Mesodermal cell (in vitro differentiated cells): ENCODE data around the gene OXT.

Experiments
- H3K27ac ChIP-seq: 2 replicates; pipeline ENCODE4 v1.7.0; 2013; ENCODE audit warnings: mild to moderate bottlenecking, low read depth, low read length, moderate library complexity; ENCODE audit not compliant: severe bottlenecking
- H3K36me3 ChIP-seq: 2 replicates; pipeline ENCODE4 v1.7.1; 2013; ENCODE audit warnings: mild to moderate bottlenecking, low read length, moderate library complexity; ENCODE audit not compliant: control insufficient read depth, insufficient read depth
- H3K4me1 ChIP-seq: one replicate; pipeline ENCODE4 v1.7.1; 2013; ENCODE audit warnings: mild to moderate bottlenecking, low read length; ENCODE audit not compliant: insufficient read depth, control insufficient read depth, poor library complexity, severe bottlenecking
- H3K4me3 ChIP-seq: 2 replicates; pipeline ENCODE4 v1.7.0; 2013; ENCODE audit warnings: low read length, control low read depth, mild to moderate bottlenecking; ENCODE audit not compliant: insufficient read depth, poor library complexity, severe bottlenecking; ENCODE audit errors: extremely low read depth
- H3K9me3 ChIP-seq: 2 replicates; pipeline ENCODE4 v1.7.1; 2013; ENCODE audit warnings: mild to moderate bottlenecking, low read length, moderate library complexity; ENCODE audit not compliant: control insufficient read depth
- WGBS, 2 experiments: methylation state at CpG; one replicate each; pipeline ENCODE4 v1.1.5; 2013; ENCODE audit warnings: missing lambda C conversion rate in 2 of 2; ENCODE audit not compliant: insufficient coverage in 2 of 2; 5-methylcytosine and 5-hydroxymethylcytosine counted together

OXT gene

DNA sequence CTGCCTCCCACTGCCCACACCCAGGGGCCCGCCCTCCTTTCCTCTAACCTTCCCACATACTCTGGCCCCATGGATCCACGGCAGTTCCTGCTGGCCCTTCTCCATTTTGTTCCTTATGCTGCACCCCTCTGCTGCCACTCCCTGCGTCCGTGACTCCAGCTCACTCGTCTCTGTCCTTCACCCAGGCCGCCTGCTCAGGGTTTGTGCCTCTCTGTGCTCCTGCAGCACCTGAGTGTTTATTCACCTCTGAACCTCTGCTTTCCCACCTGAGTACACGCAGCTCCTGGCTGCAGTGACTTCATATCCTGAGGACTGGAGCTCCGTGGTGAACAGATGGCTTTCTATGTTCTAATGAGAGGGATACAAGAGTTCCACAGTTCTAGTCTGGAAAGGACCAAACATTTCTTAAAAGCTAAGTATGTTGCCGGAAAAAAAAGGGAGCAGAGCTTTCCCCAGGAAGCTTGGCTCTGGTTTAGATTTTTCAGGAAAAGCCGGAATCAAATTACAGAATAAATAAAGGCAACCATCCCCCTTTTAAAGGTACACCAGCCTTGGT is 29.5 kb upstream of the OXT start:
- Histone ChIP-seq H3K9me3 (no peaks in the 10 kb centered on the region), H3K36me3 (peaks cover 36% of the 10 kb centered on the region)
- WGBS, 2 experiments: 85 to 87% methylated on average over 9 to 10 of the region's 10 CpGs

DNA sequence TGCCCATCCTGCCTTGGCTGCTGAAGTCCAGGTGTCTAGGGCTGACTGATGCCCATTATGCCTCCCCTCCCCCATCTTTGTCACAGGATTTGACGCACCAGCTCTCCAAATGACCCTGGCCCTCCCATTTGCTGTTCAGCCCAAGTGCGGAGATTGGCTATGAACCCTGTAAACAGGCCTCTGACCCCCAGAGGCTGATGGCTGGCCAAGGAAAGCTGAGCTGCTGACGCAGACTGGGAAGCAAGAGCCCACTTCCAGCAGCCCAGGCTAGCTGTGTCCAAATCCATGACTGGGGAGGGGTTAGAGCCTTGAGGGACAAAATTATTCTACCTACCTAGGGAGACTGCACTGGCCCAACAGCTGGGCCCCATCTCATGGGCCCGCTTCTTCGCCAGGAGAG is 28.8 kb upstream of the OXT start:
- 96 to 100% methylated on average over 3 to 4 of the region's 5 CpGs for WGBS, 2 experiments
- H3K4me1 ChIP-seq: no peaks in the 10 kb centered on the region
- H3K4me3 ChIP-seq: no peak overlapping the region
- H3K27ac ChIP-seq: no peak overlapping the region
- no peaks in the 10 kb centered on the region for H3K9me3 ChIP-seq
- H3K36me3 ChIP-seq: peaks cover 33% of the 10 kb centered on the region

More for the DNA sequence above, 29.5 kb upstream of the OXT start:
- H3K4me1 ChIP-seq: no peaks in the 10 kb centered on the region
- no peak overlapping the region for H3K4me3 ChIP-seq
- no peak overlapping the region for H3K27ac ChIP-seq

DNA sequence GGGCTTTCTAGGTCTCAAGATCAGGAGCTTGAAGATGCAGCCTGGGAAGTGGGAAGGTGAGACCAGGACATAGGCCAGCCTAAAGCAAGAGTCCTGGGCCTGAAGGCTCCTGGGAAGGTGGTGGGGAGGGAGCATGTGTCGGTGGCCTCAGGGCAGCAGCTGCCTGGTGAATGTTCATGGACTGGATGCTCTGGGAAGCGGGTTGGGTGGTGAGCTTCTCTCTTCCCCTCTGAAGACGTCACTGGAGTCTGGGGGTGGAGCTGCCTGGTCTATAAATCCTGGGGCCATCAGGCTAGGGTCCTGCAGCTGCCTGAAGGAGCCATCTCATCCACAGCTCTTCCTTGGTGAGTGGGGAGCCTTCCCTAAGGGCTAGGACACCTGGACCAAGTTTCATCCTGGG is 28.1 kb upstream of the OXT start, which contains the start of gene GNRH2:
Gene GNRH2, plus strand, starts transcription at position 301 of the 400 bp plus-strand sequence. CDS start 793 bp downstream, outside the sequence.
- 91 to 100% methylated on average over 2 to 3 of the region's 3 CpGs for WGBS, 2 experiments
- Histone ChIP-seq H3K27ac (no peak within 1 kb of the TSS), H3K9me3 (no peaks in the 10 kb centered on the region)

DNA sequence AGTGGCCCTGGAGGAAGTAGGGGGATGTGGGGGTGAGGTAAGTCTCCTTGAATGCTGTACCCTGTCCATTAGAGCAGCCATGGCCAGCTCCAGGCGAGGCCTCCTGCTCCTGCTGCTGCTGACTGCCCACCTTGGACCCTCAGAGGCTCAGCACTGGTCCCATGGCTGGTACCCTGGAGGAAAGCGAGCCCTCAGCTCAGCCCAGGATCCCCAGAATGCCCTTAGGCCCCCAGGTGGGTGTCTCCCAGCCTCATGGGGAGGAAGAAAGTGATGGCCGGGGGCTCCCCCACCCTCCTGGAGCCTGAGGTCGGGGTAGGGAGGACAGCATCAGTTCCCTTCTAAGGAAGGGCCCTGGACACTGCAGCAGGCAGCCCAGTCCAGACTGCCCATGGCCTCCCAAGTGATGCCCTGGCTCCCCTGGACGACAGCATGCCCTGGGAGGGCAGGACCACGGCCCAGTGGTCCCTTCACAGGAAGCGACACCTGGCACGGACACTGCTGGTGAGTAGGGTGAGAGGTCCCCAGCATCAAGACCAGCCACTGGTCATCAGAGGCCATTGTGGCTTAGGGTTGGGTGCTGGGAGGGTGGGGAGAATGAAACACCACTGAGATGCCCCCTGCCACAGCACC is 27.0 kb upstream of the OXT start:
- Histone ChIP-seq H3K36me3 (peaks cover 35% of the 10 kb centered on the region), H3K4me3 (no peak overlapping the region), H3K9me3 (no peaks in the 10 kb centered on the region), H3K27ac (no peak overlapping the region), H3K4me1 (no peaks in the 10 kb centered on the region)
- WGBS, 2 experiments: 80 to 96% methylated on average over 2 to 6 of the region's 8 CpGs

More for the DNA sequence above, 28.1 kb upstream of the OXT start, which contains the start of gene GNRH2:
- H3K36me3 ChIP-seq: peaks cover 35% of the 10 kb centered on the region
- no peak within 1 kb of the TSS for H3K4me3 ChIP-seq
- no peaks in the 10 kb centered on the region for H3K4me1 ChIP-seq

DNA sequence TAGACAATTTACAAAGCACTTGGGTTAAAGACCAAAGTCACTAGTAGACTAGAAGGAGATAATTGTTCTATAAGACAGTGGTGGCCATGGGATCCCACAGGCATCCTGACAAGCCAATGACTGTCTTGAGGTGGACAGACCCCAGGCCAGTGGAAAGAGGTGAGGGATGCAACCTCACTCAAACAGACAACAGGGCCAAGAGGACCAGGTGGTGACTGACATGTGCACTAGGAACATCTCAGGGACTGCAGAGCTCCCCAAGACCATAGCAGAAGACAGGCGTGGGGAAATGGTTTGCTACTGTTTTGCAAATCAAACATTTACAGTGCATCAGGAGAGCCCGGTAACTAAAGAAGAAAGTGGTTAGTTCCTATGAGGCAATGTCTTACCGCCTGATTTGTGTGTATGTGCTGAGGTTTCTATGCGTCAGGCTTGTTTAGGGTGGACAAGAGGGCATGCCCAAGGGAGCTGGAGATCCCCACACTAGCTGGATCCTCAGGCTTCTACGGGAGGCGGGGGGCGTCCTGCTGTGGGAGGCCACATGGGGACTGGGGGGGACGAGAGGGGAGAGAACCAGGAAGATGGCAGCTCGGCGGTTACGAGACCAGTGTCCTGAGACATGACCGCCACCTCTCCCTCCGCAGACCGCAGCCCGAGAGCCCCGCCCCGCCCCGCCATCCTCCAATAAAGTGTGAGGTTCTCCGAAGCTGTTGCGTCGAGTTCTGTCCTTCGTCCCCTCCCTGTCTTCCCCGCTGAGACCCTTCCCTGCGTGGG is 26.2 kb upstream of the OXT start:
- Histone ChIP-seq H3K4me1 (no peaks in the 10 kb centered on the region), H3K27ac (peak overlapping the region; percentile 74), H3K9me3 (no peaks in the 10 kb centered on the region), H3K36me3 (peaks cover 32% of the 10 kb centered on the region), H3K4me3 (peak overlapping the region; percentile 96)
- 9 to 14% methylated on average over 20 to 24 of the region's 24 CpGs for WGBS, 2 experiments

DNA sequence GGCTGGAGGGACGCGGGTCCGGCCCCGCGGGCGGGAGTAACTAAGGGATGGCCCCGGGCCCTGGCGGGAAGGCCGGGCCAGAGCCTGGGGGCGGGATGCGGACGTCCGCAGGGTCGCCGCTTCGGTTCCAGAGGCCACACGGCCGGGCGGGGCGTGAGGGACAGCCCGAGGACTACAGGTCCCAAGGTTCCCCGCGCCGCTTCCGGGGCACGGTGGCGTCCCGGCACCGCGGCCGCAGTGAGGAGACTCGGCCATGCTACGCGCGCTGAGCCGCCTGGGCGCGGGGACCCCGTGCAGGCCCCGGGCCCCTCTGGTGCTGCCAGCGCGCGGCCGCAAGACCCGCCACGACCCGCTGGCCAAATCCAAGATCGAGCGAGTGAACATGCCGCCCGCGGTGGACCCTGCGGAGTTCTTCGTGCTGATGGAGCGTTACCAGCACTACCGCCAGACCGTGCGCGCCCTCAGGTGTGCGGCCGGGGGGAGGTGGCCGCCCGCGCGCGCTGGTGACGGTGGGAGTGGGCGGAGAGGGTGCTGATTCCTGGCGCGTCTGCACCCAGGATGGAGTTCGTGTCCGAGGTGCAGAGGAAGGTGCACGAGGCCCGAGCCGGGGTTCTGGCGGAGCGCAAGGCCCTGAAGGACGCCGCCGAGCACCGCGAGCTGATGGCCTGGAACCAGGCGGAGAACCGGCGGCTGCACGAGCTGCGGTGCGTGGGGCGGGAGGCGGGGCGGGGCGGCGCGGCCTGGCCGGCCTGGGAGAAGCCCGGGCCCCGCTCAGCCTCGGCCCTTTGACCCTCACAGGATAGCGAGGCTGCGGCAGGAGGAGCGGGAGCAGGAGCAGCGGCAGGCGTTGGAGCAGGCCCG is 25.4 kb upstream of the OXT start, which contains the start of gene MRPS26:
Gene MRPS26, plus strand, starts transcription at position 237 of the 861 bp plus-strand sequence. Its CDS starts 17 bp downstream, at position 254.
- Histone ChIP-seq H3K36me3 (peaks cover 31% of the 10 kb centered on the region), H3K4me1 (no peaks in the 10 kb centered on the region), H3K4me3 (peak within 1 kb of the TSS; percentile 96), H3K27ac (peak within 1 kb of the TSS; percentile 74), H3K9me3 (no peaks in the 10 kb centered on the region)
- 0 to 1% methylated on average over 93 to 103 of the region's 104 CpGs for WGBS, 2 experiments

DNA sequence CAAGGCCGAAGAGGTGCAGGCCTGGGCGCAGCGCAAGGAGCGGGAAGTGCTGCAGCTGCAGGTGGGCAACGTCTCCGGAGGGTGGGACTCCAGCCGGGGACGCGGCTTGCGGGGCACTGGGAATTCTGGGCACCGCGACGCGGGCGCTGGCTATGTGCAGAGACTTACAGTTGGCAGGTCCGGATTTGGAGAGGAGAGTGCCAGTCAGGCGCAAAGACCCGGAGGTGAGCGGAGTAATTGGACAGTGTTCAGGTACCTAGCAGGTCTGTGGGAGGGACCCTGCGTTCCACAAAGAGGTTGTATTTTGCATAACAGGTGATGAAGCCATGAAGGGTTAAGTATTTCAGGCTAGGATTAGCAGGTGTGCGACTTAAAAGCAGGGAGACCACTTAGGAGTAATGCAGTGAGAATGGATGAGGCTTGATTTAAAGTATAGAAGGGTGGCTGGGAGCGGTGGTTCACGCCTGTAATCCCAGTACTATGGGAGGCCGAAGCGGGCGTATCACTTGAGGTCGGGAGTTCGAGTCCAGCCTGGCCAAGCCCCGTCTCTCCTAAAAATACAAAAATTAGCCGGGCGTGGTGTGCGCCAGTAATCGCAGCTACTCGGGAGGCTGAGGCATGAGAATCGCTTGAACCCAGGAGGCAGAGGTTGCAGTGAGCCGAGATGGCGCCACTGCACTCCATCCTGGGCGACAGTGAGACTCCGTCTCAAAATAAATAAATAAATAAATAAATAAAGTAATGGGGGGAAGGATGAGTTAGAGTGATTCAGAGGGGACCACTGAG is 24.6 kb upstream of the OXT start:
- Histone ChIP-seq H3K4me1 (no peaks in the 10 kb centered on the region), H3K27ac (no peak overlapping the region), H3K4me3 (peak overlapping the region; percentile 96), H3K9me3 (no peaks in the 10 kb centered on the region), H3K36me3 (peaks cover 31% of the 10 kb centered on the region)
- WGBS, 2 experiments: 38 to 41% methylated on average over 33 to 35 of the region's 39 CpGs

DNA sequence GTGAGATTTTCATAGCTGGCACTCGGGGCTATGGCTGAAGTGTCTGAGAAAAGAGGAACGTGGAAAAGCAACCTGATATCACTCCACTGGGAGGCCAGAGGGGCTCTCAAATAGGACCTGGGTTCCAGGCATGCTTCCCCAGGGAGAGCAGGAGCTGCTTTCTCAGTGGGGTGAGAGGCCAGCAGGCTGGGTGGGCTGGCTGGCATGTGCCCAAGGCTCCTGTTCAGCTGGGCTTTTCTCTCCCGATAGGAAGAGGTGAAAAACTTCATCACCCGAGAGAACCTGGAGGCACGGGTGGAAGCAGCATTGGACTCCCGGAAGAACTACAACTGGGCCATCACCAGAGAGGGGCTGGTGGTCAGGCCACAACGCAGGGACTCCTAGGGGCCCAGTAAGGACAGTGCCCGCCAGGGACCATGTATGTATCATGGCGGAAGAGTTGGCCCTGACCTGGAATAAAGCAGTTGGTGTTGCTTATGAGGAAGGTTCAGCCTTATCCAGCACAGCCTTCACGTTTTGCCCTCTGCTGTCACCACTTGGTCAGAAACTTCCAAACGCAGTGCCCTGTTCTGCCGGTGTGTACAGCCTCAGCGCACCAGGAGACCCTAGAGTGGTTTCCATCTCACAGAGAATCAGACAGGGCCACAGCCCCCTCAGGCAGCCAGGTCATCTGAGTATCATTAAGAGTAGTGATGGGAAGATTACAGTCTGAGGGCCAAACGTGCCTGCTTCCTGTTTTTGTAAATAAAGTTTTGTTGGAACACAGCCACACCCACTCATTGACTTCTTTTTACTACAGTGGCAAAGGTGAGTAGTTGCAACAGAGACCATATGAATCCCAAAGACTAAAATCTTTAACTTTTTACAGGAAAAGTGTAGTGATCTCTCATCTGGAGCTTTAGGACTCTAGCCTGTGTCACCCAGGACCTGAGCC is 23.7 kb upstream of the OXT start:
- Histone ChIP-seq H3K4me3 (no peak overlapping the region), H3K4me1 (no peaks in the 10 kb centered on the region), H3K9me3 (no peaks in the 10 kb centered on the region), H3K36me3 (peaks cover 31% of the 10 kb centered on the region), H3K27ac (no peak overlapping the region)
- 96 to 99% methylated on average over 11 to 12 of the region's 14 CpGs for WGBS, 2 experiments

DNA sequence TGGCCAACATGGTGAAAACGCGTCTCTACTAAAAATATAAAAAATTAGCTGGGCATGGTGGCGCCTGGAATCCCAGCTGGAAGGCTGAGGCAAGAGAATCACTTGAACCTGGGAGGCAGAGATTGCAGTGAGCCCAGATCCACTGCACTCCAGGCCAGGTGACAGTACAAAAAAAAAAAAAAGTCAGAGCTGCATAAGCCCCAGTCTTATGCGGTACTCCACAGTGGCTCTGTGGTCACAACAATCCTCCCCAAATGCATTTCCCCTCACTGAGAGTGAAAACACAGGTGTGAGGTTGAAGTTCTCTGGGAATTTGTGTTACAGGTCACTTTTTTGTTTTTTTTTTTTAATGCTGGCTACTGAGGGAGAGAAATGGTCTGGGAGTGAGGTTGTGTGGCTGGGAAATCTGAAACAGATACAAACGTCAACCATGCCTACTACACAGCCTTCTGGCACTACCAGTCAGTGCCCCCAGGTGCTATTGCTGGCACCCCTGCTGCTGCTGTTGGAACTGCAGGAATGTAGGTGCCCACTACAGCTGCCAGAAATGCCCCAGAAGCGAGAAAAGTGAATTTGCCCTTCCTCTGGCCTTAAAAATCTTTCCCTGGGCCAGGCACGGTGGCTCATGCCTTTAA is 19.9 kb upstream of the OXT start:
- WGBS, 2 experiments: 83% methylated on average over 5 to 6 of the region's 7 CpGs
- no peaks in the 10 kb centered on the region for H3K4me1 ChIP-seq
- H3K27ac ChIP-seq: no peak overlapping the region
- no peak overlapping the region for H3K4me3 ChIP-seq
- no peaks in the 10 kb centered on the region for H3K9me3 ChIP-seq
- H3K36me3 ChIP-seq: peaks cover 31% of the 10 kb centered on the region
